GM10847 (cell line): ENCODE measurements around the gene NLRP1.

Source experiments
- POLR2A ChIP-seq: IDR thresholded peaks from 2 replicates; pipeline ENCODE4 v1.6.1; 2011; ENCODE audit not compliant: insufficient read length; ENCODE audit errors: extremely low read depth

NLRP1 gene

DNA sequence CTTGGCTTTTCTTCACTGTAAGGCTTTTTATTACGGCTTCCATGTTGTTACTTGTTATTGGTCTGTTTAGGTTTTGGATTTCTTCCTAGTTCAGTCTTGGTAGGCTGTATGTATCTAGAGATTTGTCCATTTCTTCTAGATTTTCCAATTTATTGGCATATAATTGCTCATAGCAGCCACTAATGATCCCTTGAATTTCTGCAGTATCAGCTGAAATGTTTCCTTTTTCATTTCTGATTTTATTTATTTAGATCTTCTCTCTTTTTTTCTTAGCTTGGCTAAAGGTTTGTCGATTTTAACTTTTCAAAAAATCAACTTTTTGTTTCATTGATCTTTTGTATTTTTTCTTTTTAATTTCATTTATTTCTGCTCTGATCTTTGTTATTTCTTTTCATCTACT lies 18.5 kb downstream of the NLRP1 start:
- no peak for TF ChIP-seq POLR2A

- TF ChIP-seq POLR2A, result no peak
Observed at GRCh38 chr17:5563456-5563855, 20.9 kb downstream of the NLRP1 start.

DNA sequence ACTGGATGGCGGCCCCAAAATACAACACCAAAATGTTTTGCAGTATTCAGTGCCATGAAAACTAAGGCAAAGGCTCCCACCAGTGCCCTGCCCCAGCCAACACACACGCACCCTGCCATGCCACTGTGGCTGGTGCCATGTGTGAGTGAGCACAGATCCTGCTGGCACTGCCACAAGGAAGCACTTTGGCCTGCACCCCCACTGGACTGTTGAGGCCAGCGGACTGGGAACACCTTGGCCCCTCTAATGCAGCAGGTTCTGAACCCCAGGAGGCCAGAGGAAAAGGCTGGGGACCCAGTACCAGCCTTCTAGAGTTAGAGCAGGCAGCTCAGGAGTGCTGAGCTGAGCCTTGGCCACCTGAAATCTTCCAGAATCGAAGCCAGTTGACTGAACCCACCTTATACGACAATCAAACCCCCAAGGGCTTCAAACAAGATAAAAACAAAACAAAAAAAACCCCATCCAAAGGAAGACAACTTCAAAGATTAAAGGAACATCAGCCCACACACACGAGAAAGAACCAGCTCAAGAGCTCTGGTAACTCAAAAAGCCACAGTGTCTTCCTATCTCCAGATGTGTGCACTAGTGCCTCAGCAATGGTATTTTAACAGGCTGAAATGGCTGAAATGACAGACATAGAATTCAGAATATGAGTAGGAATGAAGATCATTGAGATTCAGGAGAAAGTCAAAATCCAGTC lies 21.5 kb downstream of the NLRP1 start:
- no peak for TF ChIP-seq POLR2A

DNA sequence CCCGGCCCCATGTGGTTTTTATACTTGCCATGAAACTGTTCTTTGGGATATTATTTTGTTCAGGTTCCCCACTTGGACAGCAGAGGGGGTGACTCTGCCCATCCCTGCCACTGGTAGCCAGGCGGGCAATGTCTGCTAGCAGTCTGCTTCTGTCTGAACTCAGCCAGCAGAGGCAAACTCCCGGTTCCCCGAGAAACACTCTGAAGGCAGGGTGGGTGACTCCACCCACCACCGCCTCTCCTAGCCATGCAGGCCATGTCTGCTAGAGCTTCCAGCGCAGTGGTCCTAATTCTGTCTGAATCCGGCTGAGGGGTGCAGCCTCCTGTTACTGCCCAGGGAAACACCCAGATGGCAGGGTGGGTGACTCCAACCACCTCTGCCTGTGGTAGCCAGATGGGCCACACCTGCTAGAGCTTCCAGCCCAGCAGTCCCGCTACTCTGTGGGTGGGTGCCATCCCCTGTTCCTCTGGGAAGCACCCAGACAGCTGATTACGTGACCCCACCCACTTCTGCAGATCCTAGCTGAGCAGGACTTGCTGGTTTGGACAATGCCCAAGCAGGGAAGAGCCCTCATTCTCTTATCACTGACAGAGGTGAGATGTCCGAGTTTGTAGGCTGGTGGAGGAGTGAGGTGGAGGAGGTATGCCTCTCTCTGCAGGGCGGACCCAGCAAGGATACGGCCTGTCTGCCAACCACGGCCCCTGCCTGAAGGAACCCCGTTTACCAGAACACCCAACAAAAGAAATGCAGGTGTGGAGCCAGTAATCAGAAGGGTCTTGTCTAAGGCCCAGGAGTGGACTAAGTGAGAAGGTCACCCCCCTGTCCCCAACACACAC lies 22.4 kb downstream of the NLRP1 start:
- no peak for TF ChIP-seq POLR2A

- TF ChIP-seq POLR2A, result no peak
Observed at GRCh38 chr17:5560361-5560988, 23.8 kb downstream of the NLRP1 start.

DNA sequence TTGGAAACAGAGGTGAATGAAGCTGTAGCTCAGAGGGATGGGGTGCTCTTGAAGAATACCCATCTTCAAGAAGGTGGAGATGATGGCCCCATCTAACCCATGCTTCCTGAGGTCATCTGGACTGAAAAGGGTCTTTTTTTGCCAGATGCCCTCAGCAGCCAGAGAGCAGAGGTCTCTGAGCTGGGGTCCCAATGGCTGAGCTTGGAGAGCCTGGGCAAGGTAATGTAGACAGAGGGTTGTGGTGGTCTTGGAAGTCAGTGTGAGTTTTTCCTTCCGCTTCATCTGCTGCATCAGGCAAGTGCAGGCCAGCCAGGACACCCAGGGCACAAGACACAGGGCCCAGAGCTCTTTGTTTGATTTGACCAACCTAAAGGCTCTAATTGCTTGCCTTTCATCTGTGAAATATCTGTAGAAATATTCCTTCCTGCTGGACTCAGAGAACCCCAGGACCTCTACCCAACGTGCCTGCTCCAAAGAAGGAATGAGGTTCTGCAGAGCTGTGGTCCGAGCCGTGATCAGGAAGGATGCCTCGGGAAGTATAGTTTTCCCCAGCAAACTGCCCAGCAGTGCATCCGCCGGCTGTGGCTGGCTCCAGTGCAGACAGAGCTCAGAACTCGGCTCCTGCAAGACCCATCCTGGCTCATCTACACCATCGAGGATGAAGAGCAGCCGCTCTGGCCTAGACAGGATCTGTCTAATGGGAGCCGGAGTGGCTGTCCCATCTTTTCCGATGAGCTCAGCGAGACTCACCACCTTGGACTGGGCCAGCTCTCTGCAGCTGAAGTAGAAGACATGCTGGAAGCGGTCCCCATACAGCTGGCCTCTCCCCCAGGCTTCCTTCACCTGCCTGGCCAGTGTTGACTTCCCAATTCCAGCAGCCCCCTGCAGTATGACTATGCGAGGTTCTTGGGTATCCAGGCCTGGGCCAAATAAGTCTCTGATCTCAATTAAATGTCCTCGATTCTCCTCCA lies 25.2 kb downstream of the NLRP1 start:
- no peak for TF ChIP-seq POLR2A

- TF ChIP-seq POLR2A, result no peak
Observed at GRCh38 chr17:5557990-5558389, 26.3 kb downstream of the NLRP1 start.

DNA sequence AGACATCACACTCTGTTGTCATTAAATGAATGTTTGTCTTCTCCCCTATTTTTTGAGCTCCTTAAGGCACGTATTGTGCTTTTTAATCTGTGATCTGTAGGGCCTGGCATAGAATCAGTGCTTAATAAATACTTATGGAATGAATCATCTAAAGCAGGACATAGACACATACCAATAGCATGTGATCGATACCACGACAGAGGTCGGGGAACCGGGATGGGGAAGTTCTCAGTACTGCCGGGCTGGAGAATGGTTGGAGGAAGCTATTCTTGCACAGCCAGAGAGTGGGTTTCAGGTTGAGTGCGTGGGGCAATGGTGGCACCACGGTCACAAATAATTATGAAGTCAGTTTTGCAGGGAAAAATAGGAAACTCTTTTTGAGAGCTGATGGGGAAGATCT lies 26.8 kb downstream of the NLRP1 start:
- TF ChIP-seq POLR2A, result no peak

DNA sequence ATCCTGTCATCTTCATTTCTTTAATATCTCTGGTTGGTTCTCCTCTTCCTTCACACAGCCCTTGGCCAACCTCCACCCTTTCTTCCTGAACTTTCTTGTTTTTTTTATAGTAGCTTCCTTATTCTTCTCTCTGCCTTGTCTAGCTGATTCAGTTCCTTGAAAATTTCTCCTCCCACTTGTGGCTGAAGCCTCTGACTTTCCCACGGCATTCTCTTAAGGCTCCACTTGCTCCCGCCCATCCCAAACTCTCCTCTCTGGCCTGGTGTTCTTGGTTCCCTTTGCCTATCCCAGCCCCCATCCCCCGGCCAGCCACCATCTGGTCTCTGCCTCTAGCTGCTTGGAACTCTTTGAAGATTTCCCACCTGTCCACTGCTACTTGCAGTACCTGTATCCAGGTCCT lies 29.1 kb downstream of the NLRP1 start:
- no peak for TF ChIP-seq POLR2A

DNA sequence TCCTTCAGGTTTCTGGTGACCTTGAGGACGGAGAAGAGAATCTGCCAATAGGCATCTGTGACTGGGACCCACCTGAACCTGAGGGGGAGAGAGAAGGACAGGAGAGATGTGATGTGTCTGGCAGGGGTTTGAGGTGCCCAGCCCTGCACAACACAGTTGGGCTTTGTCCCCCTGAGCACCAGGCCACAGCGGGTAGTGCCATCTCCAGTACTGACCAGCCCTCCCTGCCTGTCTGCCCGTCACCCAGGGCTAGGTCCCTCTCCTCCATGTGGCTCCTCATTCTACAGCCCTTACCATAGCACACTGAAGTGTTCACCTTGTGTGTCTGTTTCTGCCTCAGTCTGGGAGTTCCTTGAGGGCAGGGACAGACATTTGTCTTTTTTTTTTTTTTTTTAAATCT lies 30.8 kb downstream of the NLRP1 start:
- TF ChIP-seq POLR2A, result no peak

GRCh38 chr17:5552841-5553240 lies 31.5 kb downstream of the NLRP1 start:
- TF ChIP-seq POLR2A, result no peak

DNA sequence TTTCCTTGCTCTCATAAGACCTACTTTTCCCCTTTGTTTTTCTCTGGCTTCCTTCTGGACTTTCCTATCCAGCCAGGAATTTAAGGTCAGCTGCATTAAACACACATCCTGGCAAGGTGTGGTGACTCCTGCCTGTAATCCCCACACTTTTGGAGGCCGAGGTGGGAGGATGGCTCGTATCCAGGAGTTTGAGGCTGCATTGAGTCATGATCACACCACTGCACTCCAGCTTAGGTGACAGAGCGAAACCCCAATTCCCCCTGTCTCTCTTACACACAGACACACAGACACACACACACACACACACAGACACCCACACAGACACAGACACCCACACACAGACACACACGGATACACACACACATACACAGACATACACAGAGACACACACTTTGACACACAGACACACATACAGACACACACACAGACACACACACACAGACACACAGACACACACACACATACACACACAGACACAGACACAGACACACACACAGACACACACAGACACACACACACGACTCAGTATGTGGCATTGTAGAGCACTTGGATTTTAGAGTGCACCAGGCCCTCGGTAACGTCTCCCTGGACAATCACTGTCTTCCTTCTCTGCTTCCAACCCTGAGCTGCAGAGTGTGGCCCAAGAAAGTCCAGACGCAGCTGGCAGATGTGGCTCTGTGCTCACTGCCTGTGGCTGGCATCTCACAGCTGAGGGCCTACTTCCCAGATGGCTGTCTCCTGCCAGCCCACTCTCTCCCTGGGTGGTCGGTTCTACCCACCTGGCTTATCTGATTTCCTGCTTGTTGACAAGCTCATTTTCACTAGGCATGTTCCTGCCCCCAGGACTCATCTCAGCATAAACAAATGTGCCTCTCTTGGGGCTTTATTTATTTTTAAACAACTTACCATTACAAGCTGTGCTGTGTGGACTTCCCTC lies 39.0 kb downstream of the NLRP1 start:
- no peak for TF ChIP-seq POLR2A

GRCh38 chr17:5544115-5544514 lies 40.2 kb downstream of the NLRP1 start:
- no peak for TF ChIP-seq POLR2A

DNA sequence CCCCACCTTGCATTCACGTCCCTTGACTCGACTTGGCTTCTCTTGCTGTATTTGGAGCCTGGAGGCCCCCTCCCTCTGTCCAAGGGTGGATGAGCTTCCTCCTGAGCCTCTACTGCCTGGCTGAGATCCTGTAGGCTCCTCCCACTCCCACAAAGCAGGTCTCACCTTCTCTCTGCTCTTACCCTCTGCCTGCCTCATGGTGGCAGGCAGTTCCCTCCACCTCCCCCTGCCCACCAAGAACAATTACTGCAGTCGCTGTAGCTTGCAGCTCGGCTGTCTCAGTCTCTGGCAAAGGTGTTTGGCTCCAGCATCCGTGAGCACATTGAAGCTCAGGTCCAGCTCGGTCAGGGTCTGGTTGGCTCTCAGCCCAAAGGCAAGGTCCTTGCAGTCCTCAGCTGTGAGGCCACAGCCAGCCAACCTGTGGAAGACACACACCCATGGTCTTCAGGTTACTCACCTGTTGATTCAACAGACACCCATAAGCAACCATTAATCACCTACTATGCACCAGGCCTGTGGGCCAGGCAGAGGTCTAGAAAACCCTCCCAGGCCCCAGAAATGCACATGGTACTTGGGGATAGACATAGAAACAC lies 42.6 kb downstream of the NLRP1 start:
- TF ChIP-seq POLR2A, result no peak

- TF ChIP-seq POLR2A, result no peak
Observed at GRCh38 chr17:5540321-5540720, 44.0 kb downstream of the NLRP1 start.
